CD14-positive monocyte (primary cell): ENCODE measurements around the gene UPK1B. TPM values are rescaled to one million over a fixed set of nuclear protein-coding genes. Genes with fewer than 3 reads are reported as not detected.

Experiments used
- DNase-seq, 3 donors: peaks; one replicate each; pipeline ENCODE4 v3.0.0-alpha.2; 2011 to 2022
- H2AFZ ChIP-seq: 2 replicates; pipeline ENCODE4 v1.6.0; 2012; ENCODE audit warnings: mild to moderate bottlenecking, low read depth, low read length, inconsistent platforms; ENCODE audit not compliant: insufficient read depth, poor library complexity, severe bottlenecking
- H3K27ac ChIP-seq, 2 donors: 1 replicate in 1 of 2; 2 replicates in 1 of 2; pipeline ENCODE4 v1.5.1; 2012 to 2013; ENCODE audit warnings: low read length in 2 of 2, control low read depth in 1 of 2, inconsistent platforms in 1 of 2, low read depth in 1 of 2, mild to moderate bottlenecking in 1 of 2
- H3K27me3 ChIP-seq, 2 donors: one replicate each; pipeline versions ENCODE4 v1.6.0 to v1.6.1; 2011 to 2013; ENCODE audit warnings: low read length in 2 of 2; ENCODE audit not compliant: control insufficient read depth in 2 of 2, insufficient read depth in 2 of 2
- H3K36me3 ChIP-seq, 2 donors: replicated peaks in 1 of 2; 1 replicate in 1 of 2; 2 replicates in 1 of 2; pipeline versions ENCODE4 v1.5.1 to v1.6.1; 2012 to 2013; ENCODE audit warnings: low read length in 2 of 2, control low read depth in 1 of 2, inconsistent platforms in 1 of 2, mild to moderate bottlenecking in 1 of 2; ENCODE audit not compliant: insufficient read depth in 2 of 2, control insufficient read depth in 1 of 2
- H3K4me1 ChIP-seq, 2 donors: 1 replicate in 1 of 2; 2 replicates in 1 of 2; pipeline versions ENCODE4 v1.5.1 to v1.6.1; 2012 to 2013; ENCODE audit warnings: low read length in 2 of 2, control low read depth in 1 of 2, inconsistent platforms in 1 of 2, mild to moderate bottlenecking in 1 of 2, moderate library complexity in 1 of 2; ENCODE audit not compliant: insufficient read depth in 2 of 2, control insufficient read depth in 1 of 2
- H3K4me2 ChIP-seq: replicated peaks from 2 replicates; pipeline ENCODE3; 2012; ENCODE audit warnings: low read length, moderate library complexity, mild to moderate bottlenecking; ENCODE audit not compliant: poor library complexity, severe bottlenecking; ENCODE audit errors: extremely low read depth
- H3K4me3 ChIP-seq, 3 experiments: fragments of 200-600 bp in 1 of 3; sonication (generic) in 1 of 3; replicated peaks in 1 of 3; 1 replicate in 2 of 3; 2 replicates in 1 of 3; pipeline ENCODE4 v1.5.1; 2011 to 2013; ENCODE audit warnings: low read length in 3 of 3, mild to moderate bottlenecking in 3 of 3, control low read depth in 2 of 3, low read depth in 2 of 3, inconsistent platforms in 1 of 3, moderate library complexity in 1 of 3
- H3K79me2 ChIP-seq: 2 replicates; pipeline ENCODE4 v1.6.0; 2012; ENCODE audit warnings: mild to moderate bottlenecking, control low read depth, inconsistent platforms, low read length, moderate library complexity; ENCODE audit not compliant: insufficient read depth
- H3K9ac ChIP-seq: 2 replicates; pipeline ENCODE4 v1.6.0; 2017; ENCODE audit warnings: low read length, mild to moderate bottlenecking; ENCODE audit not compliant: insufficient read depth, poor library complexity, severe bottlenecking
- H3K9me3 ChIP-seq, 2 donors: replicated peaks in 1 of 2; 1 replicate in 1 of 2; 2 replicates in 1 of 2; pipeline versions ENCODE4 v1.5.1 to v1.6.1; 2012 to 2013; ENCODE audit warnings: low read length in 2 of 2, control low read depth in 1 of 2; ENCODE audit not compliant: control insufficient read depth in 1 of 2, insufficient read depth in 1 of 2
- H4K20me1 ChIP-seq: 2 replicates; pipeline ENCODE4 v1.6.0; 2012; ENCODE audit warnings: mild to moderate bottlenecking, low read length, control low read depth, moderate library complexity; ENCODE audit not compliant: insufficient read depth
- H3K27ac Mint-ChIP-seq, 7 donors: one replicate each; pipeline ENCODE4 v1.8.0; 2020; ENCODE audit warnings: mild to moderate bottlenecking in 7 of 7, mixed read lengths in 7 of 7, moderate library complexity in 6 of 7, inconsistent platforms in 2 of 7
- H3K27me3 Mint-ChIP-seq, 3 donors: one replicate each; pipeline ENCODE4 v1.8.0; 2021 to 2022; ENCODE audit warnings: low read depth in 3 of 3, mild to moderate bottlenecking in 3 of 3, mixed read lengths in 3 of 3, moderate library complexity in 3 of 3, inconsistent platforms in 1 of 3
- H3K36me3 Mint-ChIP-seq, 2 donors: one replicate each; pipeline ENCODE4 v1.8.0; 2020; ENCODE audit warnings: mixed read lengths in 2 of 2, inconsistent platforms in 1 of 2, mild to moderate bottlenecking in 1 of 2
- H3K4me1 Mint-ChIP-seq: one replicate; pipeline ENCODE4 v1.8.0; 2020; ENCODE audit warnings: mild to moderate bottlenecking, mixed read lengths
- H3K4me3 Mint-ChIP-seq, 2 donors: one replicate each; pipeline ENCODE4 v1.8.0; 2020; ENCODE audit warnings: mild to moderate bottlenecking in 2 of 2, mixed read lengths in 2 of 2, moderate library complexity in 1 of 2
- H3K9me3 Mint-ChIP-seq, 7 donors: one replicate each; pipeline ENCODE4 v1.8.0; 2020 to 2022; ENCODE audit warnings: mixed read lengths in 7 of 7, mild to moderate bottlenecking in 6 of 7, moderate library complexity in 6 of 7, inconsistent platforms in 2 of 7
- CTCF ChIP-seq: fragments of 200-600 bp; IDR thresholded peaks from one replicate; pipeline ENCODE4 v1.8.0; 2022; ENCODE audit warnings: antibody characterized with exemption, mild to moderate bottlenecking
- WGBS: methylation state at CpG from one replicate; pipeline ENCODE4 v1.1.5; 2013; ENCODE audit warnings: missing lambda C conversion rate; ENCODE audit not compliant: insufficient coverage; 5-methylcytosine and 5-hydroxymethylcytosine counted together
- intact Hi-C, 2 donors: fragments of 100-400 bp; cut with micrococcal nuclease; formaldehyde crosslinking; loops; one replicate each; pipeline versions ENCODE4 v1.15.0 to v1.15.1; 2023
- polyA plus RNA-seq, 3 donors: library from polyadenylated mRNA; depleted of rRNA in 1 of 3; unstranded in 2 of 3; stranded (reverse) in 1 of 3; fragments of 300-500 nt in 2 of 3; fragments of >200 nt in 1 of 3; fragmentation: Illumina TruSeq in 2 of 3; gene quantifications; 1 replicate in 2 of 3; 2 replicates in 1 of 3; pipeline ENCODE4 v1.2.3, GENCODE V29; 2012 to 2021

Gene UPK1B
- polyA plus RNA-seq, 3 donors, result not detected

GRCh38 chr3:119234610-119235009 lies 61.2 kb downstream of the UPK1B start:
- no peak overlapping the region for H3K4me3 Mint-ChIP-seq
- Histone ChIP-seq H2AFZ (no peak overlapping the region), H3K9me3 (no peaks in the 10 kb centered on the region), H3K36me3 (peaks cover 34 to 60% of the 10 kb centered on the region in 2 donors), H3K9ac (no peak overlapping the region), H3K27me3 (no peaks in the 10 kb centered on the region), H3K4me2 (no peak overlapping the region), H3K4me3 (no peak overlapping the region), H3K4me1 (peaks cover 15 to 29% of the 10 kb centered on the region in 2 donors), H4K20me1 (no peaks in the 10 kb centered on the region), H3K79me2 (peaks cover 29% of the 10 kb centered on the region), H3K27ac (no peak overlapping the region)
- H3K36me3 Mint-ChIP-seq, result peaks cover 47 to 52% of the 10 kb centered on the region in 2 donors
- DNase-seq, result no peak
- no peaks in the 10 kb centered on the region for H3K9me3 Mint-ChIP-seq
- intact Hi-C loops, result no loop called here
- no peak overlapping the region for H3K27ac Mint-ChIP-seq
- H3K27me3 Mint-ChIP-seq, result no peaks in the 10 kb centered on the region
- no CpG with 5 or more reads among the region's 1 CpG for WGBS
- TF ChIP-seq CTCF, result no peak
- peaks cover 23% of the 10 kb centered on the region for H3K4me1 Mint-ChIP-seq

GRCh38 chr3:119235151-119235550 lies 61.8 kb downstream of the UPK1B start:
- no peak for DNase-seq
- H3K27ac Mint-ChIP-seq, result no peak overlapping the region
- H3K4me1 Mint-ChIP-seq, result peaks cover 29% of the 10 kb centered on the region
- Histone ChIP-seq H3K27ac (no peak overlapping the region), H2AFZ (no peak overlapping the region), H3K9ac (no peak overlapping the region), H4K20me1 (no peaks in the 10 kb centered on the region), H3K9me3 (no peaks in the 10 kb centered on the region), H3K27me3 (no peaks in the 10 kb centered on the region), H3K79me2 (peaks cover 34% of the 10 kb centered on the region), H3K4me2 (no peak overlapping the region), H3K36me3 (peaks cover 28 to 55% of the 10 kb centered on the region in 2 donors), H3K4me3 (no peak overlapping the region), H3K4me1 (peaks cover 20 to 34% of the 10 kb centered on the region in 2 donors)
- H3K36me3 Mint-ChIP-seq, result peaks cover 42 to 47% of the 10 kb centered on the region in 2 donors
- TF ChIP-seq CTCF, result no peak
- no peaks in the 10 kb centered on the region for H3K27me3 Mint-ChIP-seq
- intact Hi-C loops, result no loop called here
- no peak overlapping the region for H3K4me3 Mint-ChIP-seq
- no peaks in the 10 kb centered on the region for H3K9me3 Mint-ChIP-seq
- WGBS, result no CpG with 5 or more reads among the region's 1 CpG
